ENCODE data around the gene ASPM. TPM values are rescaled to one million over a fixed set of nuclear protein-coding genes. Genes with fewer than 3 reads are reported as not detected.

Gene ASPM
- total and polyA plus RNA-seq, 4 donors, result 0.17 to 45.3 (median 0.84) TPM

DNA sequence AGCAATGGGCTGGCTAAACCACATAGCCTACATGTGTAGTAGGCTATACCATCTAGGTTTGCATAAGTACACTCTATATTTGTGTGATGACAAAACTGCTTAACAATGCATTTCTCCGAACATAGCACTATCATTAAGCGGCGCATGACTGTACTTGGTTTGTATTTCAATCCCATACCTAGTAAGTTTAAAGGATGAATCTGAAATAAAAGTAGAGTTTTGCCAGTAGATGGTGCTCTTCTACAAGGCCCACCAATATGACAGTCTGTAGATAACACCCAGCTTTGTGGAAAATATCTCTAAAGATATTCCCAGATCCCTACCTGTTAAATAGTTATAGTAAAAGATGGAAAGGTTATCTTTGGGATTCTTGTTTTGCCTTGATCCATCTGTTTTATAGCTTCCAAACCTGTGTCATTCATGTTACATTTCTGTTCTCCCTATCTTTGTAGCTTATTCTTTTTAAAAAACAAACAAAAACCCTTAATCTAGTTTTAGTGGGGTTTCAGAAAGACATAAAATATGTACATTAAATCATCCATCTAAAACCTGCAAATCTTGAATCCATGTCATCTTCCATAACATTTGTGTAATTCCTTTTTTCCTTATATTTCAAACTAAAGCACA lies 33.9 kb upstream of the ASPM start:
- Histone ChIP-seq H3K4me1 (ENCODE audit: control insufficient read depth in 4 of 4, insufficient read depth in 4 of 4, low read length in 3 of 4) (peaks cover 0 to 15% (median 11%) of the 10 kb centered on the region in 4 donors), H3K36me3 (ENCODE audit: control insufficient read depth in 4 of 4, insufficient read depth in 3 of 4, low read depth in 1 of 4, low read length in 3 of 4) (peaks cover 0 to 10% (median 4%) of the 10 kb centered on the region in 4 donors), H3K27ac (ENCODE audit: low read depth in 1 of 2, low read length in 2 of 2) (no peak overlapping the region), H3K27me3 (ENCODE audit: control insufficient read depth in 4 of 4, insufficient read depth in 4 of 4, low read length in 3 of 4) (no peaks in the 10 kb centered on the region), H3K9ac (ENCODE audit: low read depth in 1 of 2, low read length in 2 of 2) (no peak overlapping the region), H3K9me3 (ENCODE audit: control insufficient read depth in 4 of 4, low read length in 3 of 4) (no peaks in the 10 kb centered on the region), H3K4me3 (ENCODE audit: low read depth in 1 of 3, low read length in 3 of 3) (no peak overlapping the region)
- 56% methylated on average over 3 of the region's 3 CpGs for WGBS
- no peak for DNase-seq (ENCODE audit: low spot score)
- no peak for TF ChIP-seq GABPA (IDR thresholded peaks at IDR 0.05 in 1 of 2, conservative IDR thresholded peaks at IDR 0.05 in 1 of 2)
- TF ChIP-seq, protein P1, sequence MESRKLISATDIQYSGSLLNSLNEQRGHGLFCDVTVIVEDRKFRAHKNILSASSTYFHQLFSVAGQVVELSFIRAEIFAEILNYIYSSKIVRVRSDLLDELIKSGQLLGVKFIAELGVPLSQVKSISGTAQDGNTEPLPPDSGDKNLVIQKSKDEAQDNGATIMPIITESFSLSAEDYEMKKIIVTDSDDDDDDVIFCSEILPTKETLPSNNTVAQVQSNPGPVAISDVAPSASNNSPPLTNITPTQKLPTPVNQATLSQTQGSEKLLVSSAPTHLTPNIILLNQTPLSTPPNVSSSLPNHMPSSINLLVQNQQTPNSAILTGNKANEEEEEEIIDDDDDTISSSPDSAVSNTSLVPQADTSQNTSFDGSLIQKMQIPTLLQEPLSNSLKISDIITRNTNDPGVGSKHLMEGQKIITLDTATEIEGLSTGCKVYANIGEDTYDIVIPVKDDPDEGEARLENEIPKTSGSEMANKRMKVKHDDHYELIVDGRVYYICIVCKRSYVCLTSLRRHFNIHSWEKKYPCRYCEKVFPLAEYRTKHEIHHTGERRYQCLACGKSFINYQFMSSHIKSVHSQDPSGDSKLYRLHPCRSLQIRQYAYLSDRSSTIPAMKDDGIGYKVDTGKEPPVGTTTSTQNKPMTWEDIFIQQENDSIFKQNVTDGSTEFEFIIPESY (IDR thresholded peaks at IDR 0.05), result no peak
- no peak for TF ChIP-seq YY1 (IDR thresholded peaks at IDR 0.05)
- TF ChIP-seq CTCF (IDR thresholded peaks at IDR 0.05; ENCODE audit: low read depth, low read length, missing input control), result peak; percentile 45
- TF ChIP-seq, protein P2, sequence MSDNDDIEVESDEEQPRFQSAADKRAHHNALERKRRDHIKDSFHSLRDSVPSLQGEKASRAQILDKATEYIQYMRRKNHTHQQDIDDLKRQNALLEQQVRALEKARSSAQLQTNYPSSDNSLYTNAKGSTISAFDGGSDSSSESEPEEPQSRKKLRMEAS (IDR thresholded peaks at IDR 0.05), result no peak
- no peak for TF ChIP-seq TAF1 (conservative IDR thresholded peaks at IDR 0.05)
- no peak for TF ChIP-seq ATF3 (IDR thresholded peaks at IDR 0.05)
- no peak for TF ChIP-seq REST (IDR thresholded peaks at IDR 0.05)
- no peak for TF ChIP-seq EGR1 (IDR thresholded peaks at IDR 0.05; ENCODE audit: low read depth in 2 of 2)
- no peak for TF ChIP-seq HNF4G (IDR thresholded peaks at IDR 0.05)
- TF ChIP-seq FOXA1 (IDR thresholded peaks at IDR 0.05), result no peak
- TF ChIP-seq RAD21 (IDR thresholded peaks at IDR 0.05), result peak; percentile 85 to 90
- TF ChIP-seq NR2F2 (IDR thresholded peaks at IDR 0.05), result no peak
- no peak for TF ChIP-seq HNF4A (conservative IDR thresholded peaks at IDR 0.05)
- no peak for TF ChIP-seq SP1 (IDR thresholded peaks at IDR 0.05)
- TF ChIP-seq FOXA2 (IDR thresholded peaks at IDR 0.05), result no peak
- no peak for TF ChIP-seq RXRA (IDR thresholded peaks at IDR 0.05)
